Measurements from ENCODE around the gene ASB6.
"Not testable (repeated sequence)": the region's sequence is repeated elsewhere in the genome, so short reads cannot be mapped to it uniquely, and the experiment has no call there.

Gene ASB6

DNA sequence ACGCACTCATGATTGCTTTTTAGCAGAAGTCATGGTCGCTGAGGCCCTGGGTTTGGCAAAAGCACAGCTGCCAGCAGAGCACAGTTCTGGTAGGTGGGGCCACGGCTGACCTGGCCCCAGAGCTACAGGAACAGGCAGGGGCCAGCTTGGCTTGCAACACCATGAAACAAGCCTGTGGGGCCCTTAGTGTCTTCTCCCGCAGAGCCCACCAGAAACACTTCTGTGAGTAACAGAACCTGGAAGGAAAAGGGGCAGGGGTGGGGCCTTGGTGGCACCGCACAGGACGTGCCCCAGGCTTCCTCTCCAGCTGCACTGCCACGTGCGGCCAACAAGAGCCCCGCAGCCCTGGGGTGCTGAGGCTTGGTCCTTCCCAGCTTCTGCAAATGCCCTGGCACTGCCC lies 4.8 kb downstream of the ASB6 start:
- Histone ChIP-seq H3K18ac (ENCODE audit: low read length) (no peak overlapping the region), H3K4ac (ENCODE audit: low read depth, low read length) (no peak overlapping the region), H4K5ac (ENCODE audit: low read length) (no peak overlapping the region), H3K27me3 (ENCODE audit: insufficient read depth, low read length, poor library complexity) (no peaks in the 10 kb centered on the region), H3K27ac (ENCODE audit: low read depth, low read length) (no peak overlapping the region), H3K4me2 (ENCODE audit: low read length) (no peak overlapping the region), H2BK15ac (replicated peaks; ENCODE audit: low read depth) (no peak overlapping the region), H3K79me2 (ENCODE audit: control insufficient read depth, insufficient read depth, low read length) (peaks cover 30% of the 10 kb centered on the region), H3K4me3 (ENCODE audit: low read length) (no peak overlapping the region), H3K56ac (ENCODE audit: low read length) (no peak overlapping the region), H3K36me3 (ENCODE audit: control insufficient read depth, insufficient read depth, low read length) (peaks cover 17% of the 10 kb centered on the region), H2BK5ac (ENCODE audit: low read length) (no peak overlapping the region), H3K9ac (ENCODE audit: low read length) (no peak overlapping the region), H4K8ac (ENCODE audit: low read depth, low read length) (no peak overlapping the region), H2AK5ac (ENCODE audit: low read length) (no peak overlapping the region), H3K79me1 (ENCODE audit: low read length) (peaks cover 23% of the 10 kb centered on the region), H3K4me1 (ENCODE audit: control insufficient read depth, low read depth, low read length) (peaks cover 3% of the 10 kb centered on the region), H2BK120ac (ENCODE audit: low read depth, low read length) (no peak overlapping the region), H3K23ac (ENCODE audit: low read length) (no peak overlapping the region)
- DNase-seq, result no peak
- no CpG with 5 or more reads among the region's 9 CpGs for WGBS (ENCODE audit: extremely low coverage, insufficient coverage, low lambda C conversion rate)

DNA sequence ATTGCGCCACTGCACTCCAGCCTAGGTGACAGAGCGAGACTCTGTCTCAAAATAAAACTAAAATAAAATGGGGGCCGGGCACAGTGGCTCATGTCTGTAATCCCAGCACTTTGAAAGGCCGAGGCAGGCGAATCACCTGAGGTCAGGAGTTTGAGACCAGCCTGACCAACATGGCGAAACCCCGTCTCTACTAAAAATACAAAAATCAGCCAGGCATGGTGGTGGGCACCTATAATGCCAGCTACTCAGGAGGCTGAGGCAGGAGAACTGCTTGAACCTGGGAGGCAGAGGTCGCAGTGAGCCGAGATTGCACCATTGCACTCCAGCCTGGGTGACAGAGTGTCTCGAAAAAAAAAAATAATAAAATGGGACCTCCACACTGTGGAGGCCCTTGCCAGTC lies 5.6 kb downstream of the ASB6 start:
- DNase-seq; H2BK5ac ChIP-seq (ENCODE audit: low read length); H4K5ac ChIP-seq (ENCODE audit: low read length); H3K27me3 ChIP-seq (ENCODE audit: insufficient read depth, low read length, poor library complexity); H2AK5ac ChIP-seq (ENCODE audit: low read length); H3K18ac ChIP-seq (ENCODE audit: low read length); H3K56ac ChIP-seq (ENCODE audit: low read length); H3K9ac ChIP-seq (ENCODE audit: low read length); H2BK15ac ChIP-seq (replicated peaks; ENCODE audit: low read depth); H4K8ac ChIP-seq (ENCODE audit: low read depth, low read length); H3K4me2 ChIP-seq (ENCODE audit: low read length); H3K23ac ChIP-seq (ENCODE audit: low read length); H3K4me3 ChIP-seq (ENCODE audit: low read length); H3K4ac ChIP-seq (ENCODE audit: low read depth, low read length); H3K4me1 ChIP-seq (ENCODE audit: control insufficient read depth, low read depth, low read length); H3K27ac ChIP-seq (ENCODE audit: low read depth, low read length); H2BK120ac ChIP-seq (ENCODE audit: low read depth, low read length): not testable (repeated sequence)
- no CpG with 5 or more reads among the region's 10 CpGs for WGBS (ENCODE audit: extremely low coverage, insufficient coverage, low lambda C conversion rate)
- Histone ChIP-seq H3K79me1 (ENCODE audit: low read length) (peaks cover 20% of the 10 kb centered on the region), H3K79me2 (ENCODE audit: control insufficient read depth, insufficient read depth, low read length) (peaks cover 35% of the 10 kb centered on the region), H3K36me3 (ENCODE audit: control insufficient read depth, insufficient read depth, low read length) (peaks cover 17% of the 10 kb centered on the region)

DNA sequence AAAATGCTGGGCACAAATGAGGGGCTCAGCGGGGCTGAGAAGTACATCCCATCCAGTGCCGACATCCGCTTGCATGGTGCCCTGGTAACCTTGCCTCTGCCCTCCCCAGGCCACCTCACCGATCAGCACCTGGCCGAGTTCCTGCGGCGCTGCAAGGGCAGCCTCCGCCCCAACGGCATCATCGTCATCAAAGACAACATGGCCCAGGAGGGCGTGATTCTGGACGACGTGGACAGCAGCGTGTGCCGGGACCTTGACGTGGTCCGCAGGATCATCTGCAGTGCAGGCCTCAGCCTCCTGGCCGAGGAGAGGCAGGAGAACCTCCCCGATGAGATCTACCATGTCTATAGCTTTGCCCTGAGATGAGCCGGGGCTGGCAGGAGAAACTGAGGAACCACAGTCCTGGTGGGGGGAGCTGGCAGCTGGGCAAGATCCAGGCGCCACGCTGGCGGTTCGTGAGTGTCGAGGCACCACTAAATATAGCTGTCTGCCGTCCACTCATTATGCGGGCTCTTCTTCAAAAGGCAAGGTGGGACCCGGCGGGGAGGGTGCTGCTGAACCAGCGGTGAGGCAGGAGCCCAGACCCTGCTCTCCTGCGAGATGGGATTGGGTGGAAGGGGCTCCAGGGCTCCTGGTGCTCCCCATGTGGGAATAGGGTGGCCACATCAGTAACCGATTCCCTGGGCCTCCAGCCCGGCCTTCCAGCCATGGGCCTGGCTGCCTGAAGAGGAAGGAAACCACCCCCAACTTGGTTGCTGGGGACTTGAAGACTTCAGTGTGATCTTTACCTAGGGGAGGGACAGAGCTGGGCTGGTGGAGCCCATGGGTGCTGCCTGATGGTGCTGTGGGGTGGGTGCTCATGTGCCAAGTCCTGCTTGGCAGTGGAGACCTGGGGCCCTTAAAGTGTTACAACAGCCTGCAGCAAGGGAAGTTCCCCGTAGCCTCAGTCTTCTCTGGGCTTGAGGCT lies 6.6 kb downstream of the ASB6 start:
- Histone ChIP-seq H3K9ac (ENCODE audit: low read length) (no peak overlapping the region), H2BK5ac (ENCODE audit: low read length) (no peak overlapping the region), H3K4ac (ENCODE audit: low read depth, low read length) (no peak overlapping the region), H2BK120ac (ENCODE audit: low read depth, low read length) (no peak overlapping the region), H2BK15ac (replicated peaks; ENCODE audit: low read depth) (no peak overlapping the region), H3K18ac (ENCODE audit: low read length) (no peak overlapping the region), H3K56ac (ENCODE audit: low read length) (no peak overlapping the region), H3K79me1 (ENCODE audit: low read length) (peaks cover 18% of the 10 kb centered on the region), H3K23ac (ENCODE audit: low read length) (no peak overlapping the region), H4K8ac (ENCODE audit: low read depth, low read length) (no peak overlapping the region), H4K5ac (ENCODE audit: low read length) (no peak overlapping the region), H3K4me2 (ENCODE audit: low read length) (no peak overlapping the region), H3K4me3 (ENCODE audit: low read length) (no peak overlapping the region), H2AK5ac (ENCODE audit: low read length) (no peak overlapping the region), H3K4me1 (ENCODE audit: control insufficient read depth, low read depth, low read length) (peaks cover 4% of the 10 kb centered on the region), H3K36me3 (ENCODE audit: control insufficient read depth, insufficient read depth, low read length) (peaks cover 17% of the 10 kb centered on the region), H3K79me2 (ENCODE audit: control insufficient read depth, insufficient read depth, low read length) (peaks cover 35% of the 10 kb centered on the region), H3K27me3 (ENCODE audit: insufficient read depth, low read length, poor library complexity) (no peaks in the 10 kb centered on the region), H3K27ac (ENCODE audit: low read depth, low read length) (no peak overlapping the region)
- no peak for DNase-seq
- WGBS (ENCODE audit: extremely low coverage, insufficient coverage, low lambda C conversion rate), result no CpG with 5 or more reads among the region's 34 CpGs

DNA sequence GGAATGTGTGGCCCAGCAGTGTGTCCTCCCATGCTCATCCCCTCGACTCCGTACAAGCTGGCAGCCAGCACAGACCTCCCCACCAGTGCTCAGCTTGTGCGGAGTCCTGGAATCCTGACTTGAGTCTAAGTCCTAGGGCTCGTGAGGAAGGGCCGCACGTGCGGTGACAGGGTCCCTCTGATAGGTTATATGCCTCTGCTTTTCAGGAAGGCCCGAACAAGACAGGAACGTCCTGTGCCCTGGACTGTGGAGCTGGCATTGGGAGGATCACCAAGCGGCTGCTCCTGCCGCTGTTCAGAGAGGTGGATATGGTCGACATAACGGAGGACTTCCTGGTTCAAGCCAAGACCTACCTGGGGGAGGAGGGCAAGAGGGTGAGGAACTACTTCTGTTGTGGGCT lies 8.1 kb downstream of the ASB6 start:
- H3K27ac ChIP-seq (ENCODE audit: low read depth, low read length), result no peak overlapping the region
- H2AK5ac ChIP-seq (ENCODE audit: low read length), result no peak overlapping the region
- no peak overlapping the region for H2BK120ac ChIP-seq (ENCODE audit: low read depth, low read length)
- no peak overlapping the region for H3K23ac ChIP-seq (ENCODE audit: low read length)
- H3K4me2 ChIP-seq (ENCODE audit: low read length), result no peak overlapping the region
- no peak overlapping the region for H3K4ac ChIP-seq (ENCODE audit: low read depth, low read length)
- H3K9ac ChIP-seq (ENCODE audit: low read length), result no peak overlapping the region
- H3K4me3 ChIP-seq (ENCODE audit: low read length), result no peak overlapping the region
- peaks cover 50% of the 10 kb centered on the region for H3K79me2 ChIP-seq (ENCODE audit: control insufficient read depth, insufficient read depth, low read length)
- no peak overlapping the region for H2BK5ac ChIP-seq (ENCODE audit: low read length)
- no peak overlapping the region for H3K18ac ChIP-seq (ENCODE audit: low read length)
- no peak for DNase-seq
- H3K79me1 ChIP-seq (ENCODE audit: low read length), result peaks cover 22% of the 10 kb centered on the region
- no peak overlapping the region for H2BK15ac ChIP-seq (replicated peaks; ENCODE audit: low read depth)
- H3K36me3 ChIP-seq (ENCODE audit: control insufficient read depth, insufficient read depth, low read length), result peaks cover 17% of the 10 kb centered on the region
- H3K4me1 ChIP-seq (ENCODE audit: control insufficient read depth, low read depth, low read length), result peaks cover 5% of the 10 kb centered on the region
- H4K8ac ChIP-seq (ENCODE audit: low read depth, low read length), result no peak overlapping the region
- no peak overlapping the region for H4K5ac ChIP-seq (ENCODE audit: low read length)
- no peaks in the 10 kb centered on the region for H3K27me3 ChIP-seq (ENCODE audit: insufficient read depth, low read length, poor library complexity)
- WGBS (ENCODE audit: extremely low coverage, insufficient coverage, low lambda C conversion rate), result no CpG with 5 or more reads among the region's 13 CpGs
- no peak overlapping the region for H3K56ac ChIP-seq (ENCODE audit: low read length)

DNA sequence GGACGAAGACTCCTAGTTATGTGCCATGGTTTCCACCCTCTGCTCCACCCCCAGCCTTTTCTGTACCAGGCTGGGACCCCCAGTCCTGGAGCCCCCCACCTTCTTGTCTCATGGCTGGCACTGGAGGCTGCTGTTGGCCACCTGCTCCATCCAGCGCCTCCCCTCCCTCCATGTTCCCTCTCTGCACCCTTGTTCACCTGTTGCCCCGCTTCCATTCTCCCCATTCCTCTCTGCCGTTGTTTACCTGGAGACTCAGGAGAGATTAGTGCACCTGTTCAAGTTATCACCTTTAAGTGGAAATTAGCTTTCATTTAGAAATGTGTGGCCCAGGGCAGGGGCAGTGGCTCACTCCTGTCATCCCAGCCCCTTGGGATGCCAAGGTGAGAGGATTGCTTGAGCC lies 8.7 kb downstream of the ASB6 start:
- no peak overlapping the region for H3K18ac ChIP-seq (ENCODE audit: low read length)
- no peak overlapping the region for H3K56ac ChIP-seq (ENCODE audit: low read length)
- no peak overlapping the region for H2BK15ac ChIP-seq (replicated peaks; ENCODE audit: low read depth)
- H3K36me3 ChIP-seq (ENCODE audit: control insufficient read depth, insufficient read depth, low read length), result peaks cover 14% of the 10 kb centered on the region
- no peak overlapping the region for H2BK120ac ChIP-seq (ENCODE audit: low read depth, low read length)
- no peak overlapping the region for H3K27ac ChIP-seq (ENCODE audit: low read depth, low read length)
- H4K5ac ChIP-seq (ENCODE audit: low read length), result no peak overlapping the region
- H3K9ac ChIP-seq (ENCODE audit: low read length), result no peak overlapping the region
- peaks cover 25% of the 10 kb centered on the region for H3K79me1 ChIP-seq (ENCODE audit: low read length)
- H3K4me1 ChIP-seq (ENCODE audit: control insufficient read depth, low read depth, low read length), result peaks cover 5% of the 10 kb centered on the region
- no peak overlapping the region for H2AK5ac ChIP-seq (ENCODE audit: low read length)
- no peak overlapping the region for H4K8ac ChIP-seq (ENCODE audit: low read depth, low read length)
- H3K23ac ChIP-seq (ENCODE audit: low read length), result no peak overlapping the region
- H3K79me2 ChIP-seq (ENCODE audit: control insufficient read depth, insufficient read depth, low read length), result peaks cover 56% of the 10 kb centered on the region
- no peak overlapping the region for H3K4me2 ChIP-seq (ENCODE audit: low read length)
- no peak for DNase-seq
- no peak overlapping the region for H2BK5ac ChIP-seq (ENCODE audit: low read length)
- no peak overlapping the region for H3K4ac ChIP-seq (ENCODE audit: low read depth, low read length)
- no peak overlapping the region for H3K4me3 ChIP-seq (ENCODE audit: low read length)
- no peaks in the 10 kb centered on the region for H3K27me3 ChIP-seq (ENCODE audit: insufficient read depth, low read length, poor library complexity)
- no CpG with 5 or more reads among the region's 4 CpGs for WGBS (ENCODE audit: extremely low coverage, insufficient coverage, low lambda C conversion rate)

All from mesendoderm (in vitro differentiated cells).